ENCODE data around the gene SARM1. TPM values are rescaled to one million over a fixed set of nuclear protein-coding genes. Genes with fewer than 3 reads are reported as not detected.
"Not testable (repeated sequence)": the region's sequence is repeated elsewhere in the genome, so short reads cannot be mapped to it uniquely, and the experiment has no call there.

The SARM1 gene
- total RNA-seq, 5 donors from 2014 or later (not counting 1 experiment from before 2014, with no cell fraction given) = 26.0 to 42.3 (median 37.9) TPM

DNA sequence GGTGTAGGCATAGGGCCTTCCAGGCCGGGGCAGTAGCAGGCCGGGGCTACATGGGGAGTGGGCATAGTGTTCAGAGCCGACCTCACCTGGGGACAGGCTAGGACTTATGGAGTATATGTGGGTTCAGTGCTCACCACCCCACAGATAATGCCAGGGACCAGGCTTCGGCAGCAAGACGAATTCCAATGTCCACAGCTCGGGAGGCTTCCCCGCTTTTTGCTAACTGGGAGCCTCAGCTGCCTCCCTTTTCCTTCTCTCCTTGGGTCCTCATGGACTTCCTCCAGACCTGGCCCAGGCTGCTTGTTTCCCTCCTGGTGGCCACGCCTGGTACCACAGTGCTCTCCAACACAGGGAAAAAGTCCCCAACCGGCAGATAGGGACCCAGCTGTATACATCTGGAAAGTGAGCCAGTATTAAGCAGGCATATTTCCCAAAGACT, 54.6 kb downstream of the SARM1 start:
- Histone ChIP-seq H3K4me1 (ENCODE audit: control insufficient read depth in 1 of 2, extremely low read depth in 1 of 2, insufficient read depth in 2 of 2, low read length in 2 of 2) (no peaks in the 10 kb centered on the region), H3K9me3 (no peaks in the 10 kb centered on the region), H3K36me3 (ENCODE audit: control insufficient read depth in 2 of 2, extremely low read depth in 1 of 2, insufficient read depth in 1 of 2, low read length in 1 of 2) (no peaks in the 10 kb centered on the region), H3K27me3 (replicated peaks in 1 of 2; ENCODE audit: control insufficient read depth in 2 of 2, extremely low read depth in 1 of 2, insufficient read depth in 2 of 2, low read length in 1 of 2) (peaks cover 0 to 13% of the 10 kb centered on the region in 2 experiments), H3K27ac (ENCODE audit: low read length) (no peak overlapping the region), H3K4me3 (ENCODE audit: control insufficient read depth in 1 of 2, extremely low read depth in 1 of 2, low read length in 1 of 2) (no peak overlapping the region)
- H3K9me3 Mint-ChIP-seq = no peaks in the 10 kb centered on the region
- ChIA-PET POLR2A (no interaction called here), CTCF (no interaction called here)
- DNase-seq (no peak), ATAC-seq (replicated peaks in 1 of 4) (no peak)
- WGBS (ENCODE audit: insufficient coverage) = 80% methylated on average over 9 of the region's 9 CpGs
- no peak overlapping the region for H3K4me3 Mint-ChIP-seq
- no peak overlapping the region for H3K27ac Mint-ChIP-seq
- no peaks in the 10 kb centered on the region for H3K36me3 Mint-ChIP-seq
- no peaks in the 10 kb centered on the region for H3K4me1 Mint-ChIP-seq
- peaks cover 1 to 4% of the 10 kb centered on the region in 2 donors for H3K27me3 Mint-ChIP-seq

DNA sequence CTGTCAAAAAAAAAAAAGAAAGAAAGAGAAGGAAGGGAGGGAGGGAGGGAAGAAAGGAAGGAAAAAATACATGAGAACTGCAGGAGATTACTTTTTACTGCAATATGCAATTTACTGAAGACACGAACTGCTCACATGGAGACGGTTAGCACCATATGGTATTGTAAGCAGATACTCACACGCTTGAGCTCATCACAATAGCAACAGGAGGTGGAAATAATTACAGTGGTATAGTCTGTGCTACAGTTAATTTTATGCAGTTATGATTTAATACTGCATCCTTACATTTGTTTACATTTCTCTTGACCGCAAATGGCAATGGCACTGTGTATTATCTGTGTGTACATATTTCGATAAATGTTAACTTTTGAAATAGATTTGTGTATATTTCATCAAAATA, 55.9 kb downstream of the SARM1 start:
- DNase-seq = no peak
- no peaks in the 10 kb centered on the region for H3K4me1 Mint-ChIP-seq
- WGBS (ENCODE audit: insufficient coverage) = 100% methylated on average over 2 of the region's 5 CpGs
- no peaks in the 10 kb centered on the region for H3K9me3 Mint-ChIP-seq
- CTCF ChIA-PET = no interaction called here
- Histone ChIP-seq H3K4me1 (ENCODE audit: control insufficient read depth in 1 of 2, extremely low read depth in 1 of 2, insufficient read depth in 2 of 2, low read length in 2 of 2) (no peaks in the 10 kb centered on the region), H3K9me3 (no peaks in the 10 kb centered on the region), H3K27ac (ENCODE audit: low read length) (no peak overlapping the region), H3K36me3 (ENCODE audit: control insufficient read depth in 2 of 2, extremely low read depth in 1 of 2, insufficient read depth in 1 of 2, low read length in 1 of 2) (no peaks in the 10 kb centered on the region), H3K27me3 (replicated peaks in 1 of 2; ENCODE audit: control insufficient read depth in 2 of 2, extremely low read depth in 1 of 2, insufficient read depth in 2 of 2, low read length in 1 of 2) (peaks cover 0 to 17% of the 10 kb centered on the region in 2 experiments), H3K4me3 (ENCODE audit: control insufficient read depth in 1 of 2, extremely low read depth in 1 of 2, low read length in 1 of 2) (no peak overlapping the region)
- no peak for ATAC-seq (replicated peaks in 1 of 4)
- H3K27ac Mint-ChIP-seq = no peak overlapping the region
- peaks cover 8 to 9% of the 10 kb centered on the region in 2 donors for H3K27me3 Mint-ChIP-seq
- POLR2A ChIA-PET = no interaction called here
- no peaks in the 10 kb centered on the region for H3K36me3 Mint-ChIP-seq
- H3K4me3 Mint-ChIP-seq = no peak overlapping the region

DNA sequence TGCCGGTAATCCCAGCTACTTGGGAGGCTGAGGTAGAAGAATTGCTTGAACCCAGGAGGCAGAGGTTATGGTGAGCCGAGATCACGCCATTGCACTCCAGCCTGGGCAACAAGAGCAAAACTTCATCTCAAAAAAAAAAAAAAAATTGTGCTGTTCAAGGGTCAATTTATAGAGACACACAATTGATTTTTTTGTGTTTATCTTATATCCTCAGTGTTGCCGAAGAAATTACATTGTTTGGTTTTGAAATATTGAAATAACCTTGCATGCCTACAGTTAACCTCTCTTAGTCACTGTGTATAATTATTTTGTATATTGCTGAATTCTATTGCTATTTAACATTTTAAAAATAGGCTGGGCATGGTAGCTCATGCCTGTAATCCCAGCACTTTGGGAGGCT, 56.5 kb downstream of the SARM1 start:
- H3K36me3 ChIP-seq (ENCODE audit: control insufficient read depth in 2 of 2, extremely low read depth in 1 of 2, insufficient read depth in 1 of 2, low read length in 1 of 2); ATAC-seq (replicated peaks in 1 of 4); H3K4me3 ChIP-seq (ENCODE audit: control insufficient read depth in 1 of 2, extremely low read depth in 1 of 2, low read length in 1 of 2); H3K4me3 Mint-ChIP-seq; H3K27ac ChIP-seq (ENCODE audit: low read length); CTCF ChIA-PET; H3K36me3 Mint-ChIP-seq; H3K9me3 ChIP-seq; DNase-seq; POLR2A ChIA-PET; H3K27ac Mint-ChIP-seq; H3K4me1 ChIP-seq (ENCODE audit: control insufficient read depth in 1 of 2, extremely low read depth in 1 of 2, insufficient read depth in 2 of 2, low read length in 2 of 2); H3K4me1 Mint-ChIP-seq; H3K9me3 Mint-ChIP-seq: not testable (repeated sequence)
- H3K27me3 ChIP-seq (replicated peaks in 1 of 2; ENCODE audit: control insufficient read depth in 2 of 2, extremely low read depth in 1 of 2, insufficient read depth in 2 of 2, low read length in 1 of 2) = peaks cover 0 to 15% of the 10 kb centered on the region in 2 experiments
- peaks cover 9 to 12% of the 10 kb centered on the region in 2 donors for H3K27me3 Mint-ChIP-seq
- no CpG with 5 or more reads among the region's 4 CpGs for WGBS (ENCODE audit: insufficient coverage)

DNA sequence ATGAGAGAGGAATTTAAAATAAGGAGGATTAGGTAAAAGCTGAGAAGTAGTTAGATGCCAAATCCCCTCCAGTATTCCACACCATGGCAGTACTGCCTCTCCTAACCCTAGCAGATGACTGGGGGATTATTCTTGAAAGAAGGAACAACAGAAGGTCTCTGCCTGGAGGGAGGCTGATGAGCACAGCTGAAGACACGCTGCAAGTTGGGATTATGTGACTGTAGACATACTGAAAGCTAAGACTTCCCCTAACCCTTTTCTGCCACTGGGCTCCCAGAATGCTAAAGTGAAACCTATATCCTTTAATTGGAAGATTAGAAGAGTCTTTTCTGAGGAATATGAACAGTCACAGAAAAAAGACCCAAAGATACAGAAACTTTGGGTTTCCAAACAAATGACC, 62.2 kb downstream of the SARM1 start:
- ATAC-seq (replicated peaks in 1 of 4) (no peak), DNase-seq (no peak)
- H3K4me1 Mint-ChIP-seq = no peaks in the 10 kb centered on the region
- H3K36me3 Mint-ChIP-seq = no peaks in the 10 kb centered on the region
- peaks cover 2 to 6% of the 10 kb centered on the region in 2 experiments for H3K27me3 ChIP-seq (replicated peaks in 1 of 2; ENCODE audit: control insufficient read depth in 2 of 2, extremely low read depth in 1 of 2, insufficient read depth in 2 of 2, low read length in 1 of 2)
- CTCF ChIA-PET = no interaction called here
- no peak overlapping the region for H3K4me3 ChIP-seq (ENCODE audit: control insufficient read depth in 1 of 2, extremely low read depth in 1 of 2, low read length in 1 of 2)
- no peak overlapping the region for H3K27ac Mint-ChIP-seq
- no peaks in the 10 kb centered on the region for H3K36me3 ChIP-seq (ENCODE audit: control insufficient read depth in 2 of 2, extremely low read depth in 1 of 2, insufficient read depth in 1 of 2, low read length in 1 of 2)
- H3K9me3 Mint-ChIP-seq = no peaks in the 10 kb centered on the region
- H3K4me3 Mint-ChIP-seq = no peak overlapping the region
- H3K4me1 ChIP-seq (ENCODE audit: control insufficient read depth in 1 of 2, extremely low read depth in 1 of 2, insufficient read depth in 2 of 2, low read length in 2 of 2) = no peaks in the 10 kb centered on the region
- WGBS (ENCODE audit: insufficient coverage) = no CpG with 5 or more reads among the region's 1 CpG
- POLR2A ChIA-PET = no interaction called here
- peaks cover 13 to 18% of the 10 kb centered on the region in 2 donors for H3K27me3 Mint-ChIP-seq
- no peak overlapping the region for H3K27ac ChIP-seq (ENCODE audit: low read length)
- H3K9me3 ChIP-seq = no peaks in the 10 kb centered on the region

DNA sequence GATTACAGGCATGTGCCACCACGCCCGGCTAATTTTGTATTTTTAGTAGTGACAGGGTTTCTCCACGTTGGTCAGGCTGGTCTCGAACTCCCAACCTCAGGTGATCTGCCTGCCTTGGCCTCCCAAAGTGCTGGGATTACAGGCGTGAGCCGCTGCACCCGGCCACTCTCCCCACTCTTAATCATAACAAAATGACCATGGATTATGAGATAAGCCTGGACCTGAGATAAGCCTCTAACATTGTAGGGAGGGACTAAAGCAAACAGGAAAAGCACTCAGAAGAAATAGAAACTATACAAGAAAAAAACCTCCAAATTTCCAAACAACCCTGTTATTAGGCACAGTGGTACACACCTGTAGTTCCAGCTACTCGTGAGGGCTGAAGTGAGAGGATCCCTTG, 62.8 kb downstream of the SARM1 start:
- H3K36me3 ChIP-seq (ENCODE audit: control insufficient read depth in 2 of 2, extremely low read depth in 1 of 2, insufficient read depth in 1 of 2, low read length in 1 of 2); H3K4me1 Mint-ChIP-seq; H3K4me3 Mint-ChIP-seq; H3K27ac Mint-ChIP-seq; POLR2A ChIA-PET; H3K4me1 ChIP-seq (ENCODE audit: control insufficient read depth in 1 of 2, extremely low read depth in 1 of 2, insufficient read depth in 2 of 2, low read length in 2 of 2); H3K4me3 ChIP-seq (ENCODE audit: control insufficient read depth in 1 of 2, extremely low read depth in 1 of 2, low read length in 1 of 2); H3K27ac ChIP-seq (ENCODE audit: low read length); H3K27me3 ChIP-seq (replicated peaks in 1 of 2; ENCODE audit: control insufficient read depth in 2 of 2, extremely low read depth in 1 of 2, insufficient read depth in 2 of 2, low read length in 1 of 2); CTCF ChIA-PET; H3K9me3 Mint-ChIP-seq; H3K36me3 Mint-ChIP-seq; ATAC-seq (replicated peaks in 1 of 4); DNase-seq; H3K9me3 ChIP-seq: not testable (repeated sequence)
- H3K27me3 Mint-ChIP-seq = peaks cover 13 to 20% of the 10 kb centered on the region in 2 donors
- WGBS (ENCODE audit: insufficient coverage) = no CpG with 5 or more reads among the region's 8 CpGs

DNA sequence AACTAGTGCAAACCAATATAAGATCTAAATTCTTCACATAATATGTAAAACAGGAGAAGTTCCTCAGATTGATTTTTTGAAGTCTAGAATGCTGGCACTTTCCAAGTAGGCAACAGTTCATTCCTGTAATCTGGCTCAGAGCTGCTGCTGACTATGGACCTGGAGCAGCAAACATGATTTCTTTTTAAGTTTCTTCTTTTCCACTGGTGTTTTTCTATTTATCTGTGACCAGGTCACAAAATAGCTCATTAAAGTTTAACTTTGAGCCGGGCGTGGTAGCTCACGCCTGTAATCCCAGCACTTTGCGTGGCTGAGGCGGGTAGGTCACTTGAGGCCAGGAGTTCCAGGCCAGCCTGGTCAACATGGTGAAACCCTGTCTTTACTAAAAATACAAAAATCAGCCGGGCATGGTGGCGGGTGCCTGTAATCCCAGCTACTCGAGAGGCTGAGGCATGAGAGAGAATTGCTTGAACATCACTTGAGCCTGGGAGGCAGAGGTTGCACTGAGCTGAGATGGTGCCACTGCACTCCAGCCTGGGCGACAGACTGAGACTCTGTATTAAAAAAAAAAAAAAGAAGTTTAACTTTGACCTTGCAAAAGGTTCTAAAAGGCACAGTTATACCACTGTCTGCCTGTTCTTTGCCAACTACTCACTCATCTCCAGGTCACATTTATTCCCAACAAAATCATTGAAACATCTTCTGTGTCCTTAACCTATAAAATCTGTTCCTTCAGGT, 72.6 kb downstream of the SARM1 start:
- Histone ChIP-seq H3K9me3 (no peaks in the 10 kb centered on the region), H3K4me1 (ENCODE audit: control insufficient read depth in 1 of 2, extremely low read depth in 1 of 2, insufficient read depth in 2 of 2, low read length in 2 of 2) (no peaks in the 10 kb centered on the region), H3K36me3 (ENCODE audit: control insufficient read depth in 2 of 2, extremely low read depth in 1 of 2, insufficient read depth in 1 of 2, low read length in 1 of 2) (no peaks in the 10 kb centered on the region), H3K4me3 (ENCODE audit: control insufficient read depth in 1 of 2, extremely low read depth in 1 of 2, low read length in 1 of 2) (no peak overlapping the region), H3K27ac (ENCODE audit: low read length) (no peak overlapping the region), H3K27me3 (replicated peaks in 1 of 2; ENCODE audit: control insufficient read depth in 2 of 2, extremely low read depth in 1 of 2, insufficient read depth in 2 of 2, low read length in 1 of 2) (peaks cover 2 to 10% of the 10 kb centered on the region in 2 experiments)
- no peak overlapping the region for H3K4me3 Mint-ChIP-seq
- no peaks in the 10 kb centered on the region for H3K36me3 Mint-ChIP-seq
- peaks cover 16 to 18% of the 10 kb centered on the region in 2 donors for H3K27me3 Mint-ChIP-seq
- H3K9me3 Mint-ChIP-seq = no peaks in the 10 kb centered on the region
- ChIA-PET CTCF (no interaction called here), POLR2A (interaction anchor here in 1 of 2 donors (0.6 kb wide), 1 partner anchor 331 kb away, joined by 3 read pairs; no protein-coding TSS in a partner anchor)
- no peaks in the 10 kb centered on the region for H3K4me1 Mint-ChIP-seq
- H3K27ac Mint-ChIP-seq = no peak overlapping the region
- ATAC-seq (replicated peaks in 1 of 4) = no peak
- DNase-seq = no peak
- WGBS (ENCODE audit: insufficient coverage) = 93% methylated on average over 9 of the region's 9 CpGs

All from T-cell (primary cell).